GM12878 (cell line): ENCODE data around the gene TOB1. TPM values are rescaled to one million over a fixed set of nuclear protein-coding genes. Genes with fewer than 3 reads are reported as not detected.

Experiments used
- ATAC-seq: fragments of 200-7000 bp; cut with Tn5 transposase; 3 replicates; pipeline ENCODE4 v1.9.1; 2020; ENCODE audit warnings: mild to moderate bottlenecking, moderate library complexity
- BruUV-seq: library from RNA; stranded (reverse); fragments of 400-500 nt; replicated peaks from 2 replicates; lab custom pipeline; 2021; lab: Mats Ljungman, UMichigan
- CTCF ChIA-PET: fragments of 300-600 bp; sonication (Branson Sonifier 250); formaldehyde crosslinking; extraction: SDS; loops from one replicate; lab custom pipeline; 2021; ENCODE audit warnings: inconsistent platforms; lab: Yijun Ruan, JAX
- POLR2A ChIA-PET: fragments of 350-600 bp; formaldehyde crosslinking; extraction: SDS; loops from one replicate; lab custom pipeline; 2021; ENCODE audit warnings: inconsistent platforms; lab: Charles Lee
- RAD21 ChIA-PET: fragments of 300-600 bp; sonication (Branson Sonifier 250); formaldehyde crosslinking; loops from one replicate; lab custom pipeline; 2023; ENCODE audit warnings: antibody characterized with exemption; ENCODE audit not compliant: unreplicated experiment; lab: Charles Lee
- SMC1A ChIA-PET: fragments of 300-600 bp; sonication (Branson Sonifier 250); formaldehyde crosslinking; loops from one replicate; lab custom pipeline; 2023; ENCODE audit not compliant: unreplicated experiment, uncharacterized antibody; lab: Charles Lee
- DNase-seq: peaks from one replicate; pipeline ENCODE4 v3.0.0-alpha.2; 2011; ENCODE audit warnings: low read depth, low spot score
- FAIRE-seq: peaks from 3 replicates; lab custom pipeline; 2011; peaks lifted over from hg19 to GRCh38; lab: Jason Lieb, UNC
- H2AFZ ChIP-seq: 2 replicates; pipeline ENCODE4 v1.6.0; 2011; ENCODE audit warnings: low read depth, low read length, control low read depth; ENCODE audit not compliant: control insufficient read depth
- H3K27ac ChIP-seq: 2 replicates; pipeline ENCODE4 v1.5.1; 2011; ENCODE audit warnings: control low read depth; ENCODE audit not compliant: control insufficient read depth, insufficient read depth
- H3K27me3 ChIP-seq, 2 experiments: replicated peaks in 1 of 2; 2 replicates each; pipeline versions ENCODE4 v1.6.0 to v1.6.1; 2011; ENCODE audit warnings: low read length in 1 of 2; ENCODE audit not compliant: control insufficient read depth in 2 of 2, insufficient read depth in 2 of 2
- H3K36me3 ChIP-seq, 2 experiments: 2 replicates each; pipeline ENCODE4 v1.5.1; 2011; ENCODE audit warnings: low read length in 1 of 2; ENCODE audit not compliant: control insufficient read depth in 2 of 2, insufficient read depth in 2 of 2
- H3K4me1 ChIP-seq: 2 replicates; pipeline ENCODE4 v1.6.1; 2011; ENCODE audit warnings: mild to moderate bottlenecking, low read length, moderate library complexity, mixed read lengths; ENCODE audit not compliant: control insufficient read depth, insufficient read depth
- H3K4me2 ChIP-seq: 2 replicates; pipeline ENCODE4 v1.6.0; 2011; ENCODE audit warnings: control low read depth; ENCODE audit not compliant: control insufficient read depth, insufficient read depth
- H3K4me3 ChIP-seq: fragments of 200-600 bp; sonication (generic); 2 replicates; pipeline ENCODE4 v1.5.1; 2016
- H3K79me2 ChIP-seq: 2 replicates; pipeline ENCODE4 v1.6.0; 2011; ENCODE audit warnings: low read length; ENCODE audit not compliant: control insufficient read depth, insufficient read depth
- H3K9ac ChIP-seq: 2 replicates; pipeline ENCODE4 v1.8.0; 2011; ENCODE audit warnings: low read length, control low read depth, mixed read lengths; ENCODE audit not compliant: control insufficient read depth, insufficient read depth
- H3K9me3 ChIP-seq: replicated peaks from 3 replicates; pipeline ENCODE4 v1.5.1; 2011; ENCODE audit warnings: mild to moderate bottlenecking, low read length; ENCODE audit not compliant: control insufficient read depth, insufficient read depth
- H4K20me1 ChIP-seq: 2 replicates; pipeline ENCODE4 v1.6.0; 2011; ENCODE audit not compliant: control insufficient read depth, insufficient read depth
- CBX3 ChIP-seq: fragments of 200-600 bp; sonication (generic); IDR thresholded peaks from 2 replicates; pipeline ENCODE4 v1.6.1; 2016; ENCODE audit warnings: low read depth, borderline replicate concordance
- EZH2 ChIP-seq: IDR thresholded peaks from 2 replicates; pipeline ENCODE4 v1.6.1; 2012; ENCODE audit warnings: low read depth, mild to moderate bottlenecking, control low read depth, inconsistent platforms, low read length, borderline replicate concordance; ENCODE audit not compliant: control insufficient read depth
- JUND ChIP-seq: IDR thresholded peaks from 2 replicates; pipeline ENCODE4 v1.6.1; 2012; ENCODE audit warnings: low read depth, mild to moderate bottlenecking, low read length, improper control_type of control experiment, moderate library complexity
- RAD21 ChIP-seq: IDR thresholded peaks from 2 replicates; pipeline ENCODE4 v1.6.1; 2011; ENCODE audit warnings: mild to moderate bottlenecking, low read depth, low read length, moderate library complexity; ENCODE audit not compliant: insufficient read depth
- SIN3A ChIP-seq: IDR thresholded peaks from 2 replicates; pipeline ENCODE4 v1.6.1; 2012; ENCODE audit warnings: low read depth, low read length, improper control_type of control experiment
- SPI1 ChIP-seq: IDR thresholded peaks from 2 replicates; pipeline ENCODE4 v1.6.1; 2011; ENCODE audit warnings: low read depth, mild to moderate bottlenecking, low read length, moderate library complexity, borderline replicate concordance; ENCODE audit not compliant: insufficient read depth
- SUPT20H ChIP-seq: IDR thresholded peaks from 2 replicates; pipeline ENCODE4 v1.6.1; 2011; ENCODE audit warnings: low read depth, mild to moderate bottlenecking, low read length, moderate library complexity, borderline replicate concordance; ENCODE audit not compliant: control insufficient read depth
- ZNF217 ChIP-seq: fragments of 450-650 bp; IDR thresholded peaks from 2 replicates; pipeline ENCODE4 v1.6.1; 2017; ENCODE audit warnings: antibody characterized with exemption, mild to moderate bottlenecking
- WGBS: methylation state at CpG from one replicate; pipeline ENCODE4 v1.1.6; 2016; ENCODE audit warnings: low lambda C conversion rate; ENCODE audit not compliant: insufficient replicate concordance, insufficient coverage; ENCODE audit errors: missing lambda C conversion rate; 5-methylcytosine and 5-hydroxymethylcytosine counted together
- in situ Hi-C: fragments of 300-500 bp; cut with MboI; formaldehyde crosslinking; loops from 9 replicates; pipeline ENCODE4 v1.14.3; 2018; ENCODE audit warnings: mixed read lengths
- intact Hi-C: fragments of 100-400 bp; cut with micrococcal nuclease; formaldehyde crosslinking; loops from one replicate; pipeline ENCODE4 v1.14.2; 2022; ENCODE audit not compliant: unreplicated experiment
- polyA plus RNA-seq, 11 experiments: library from polyadenylated mRNA; depleted of rRNA in 4 of 11; unstranded in 6 of 11; stranded (reverse) in 5 of 11; fragments of >200 nt; fragmentation: Nextera tagmentation in 4 of 11; fragmentation: Illumina TruSeq in 1 of 11; extraction: Ambion mirVana in 4 of 11; extraction: Trizol in 1 of 11; gene quantifications; 1 replicate in 1 of 11; 2 replicates in 10 of 11; pipeline versions ENCODE4 v1.2.1 to v1.2.3, GENCODE V29; 2011 to 2016; ENCODE audit warnings: inconsistent platforms in 2 of 11, missing spikeins in 2 of 11, low read depth in 1 of 11
- total RNA-seq, 4 experiments: library from RNA; depleted of rRNA in 3 of 4; stranded (reverse); fragments of >200 nt in 3 of 4; fragmentation: Illumina TruSeq in 1 of 4; extraction: Trizol in 1 of 4; gene quantifications; 2 replicates each; pipeline versions ENCODE4 v1.2.1 to v1.2.3, GENCODE V29; 2013 to 2021
- TF ChIP-seq, protein P1 (sequence below): fragments of 450-650 bp; IDR thresholded peaks from 2 replicates; pipeline ENCODE4 v1.6.1; 2018; ENCODE audit warnings: borderline replicate concordance, mild to moderate bottlenecking; ENCODE audit not compliant: partially characterized antibody
- TF ChIP-seq, protein P2 (sequence below): fragments of 450-650 bp; IDR thresholded peaks from 2 replicates; pipeline ENCODE4 v1.6.1; 2018; ENCODE audit warnings: mild to moderate bottlenecking, low read depth, moderate library complexity; ENCODE audit not compliant: partially characterized antibody

Gene TOB1
- total and polyA plus RNA-seq, 10 of the 15 experiments (the other 5 are each of a cell fraction or from before 2014, with no cell fraction given) = 5.0 to 32.4 (median 13.7) TPM

DNA sequence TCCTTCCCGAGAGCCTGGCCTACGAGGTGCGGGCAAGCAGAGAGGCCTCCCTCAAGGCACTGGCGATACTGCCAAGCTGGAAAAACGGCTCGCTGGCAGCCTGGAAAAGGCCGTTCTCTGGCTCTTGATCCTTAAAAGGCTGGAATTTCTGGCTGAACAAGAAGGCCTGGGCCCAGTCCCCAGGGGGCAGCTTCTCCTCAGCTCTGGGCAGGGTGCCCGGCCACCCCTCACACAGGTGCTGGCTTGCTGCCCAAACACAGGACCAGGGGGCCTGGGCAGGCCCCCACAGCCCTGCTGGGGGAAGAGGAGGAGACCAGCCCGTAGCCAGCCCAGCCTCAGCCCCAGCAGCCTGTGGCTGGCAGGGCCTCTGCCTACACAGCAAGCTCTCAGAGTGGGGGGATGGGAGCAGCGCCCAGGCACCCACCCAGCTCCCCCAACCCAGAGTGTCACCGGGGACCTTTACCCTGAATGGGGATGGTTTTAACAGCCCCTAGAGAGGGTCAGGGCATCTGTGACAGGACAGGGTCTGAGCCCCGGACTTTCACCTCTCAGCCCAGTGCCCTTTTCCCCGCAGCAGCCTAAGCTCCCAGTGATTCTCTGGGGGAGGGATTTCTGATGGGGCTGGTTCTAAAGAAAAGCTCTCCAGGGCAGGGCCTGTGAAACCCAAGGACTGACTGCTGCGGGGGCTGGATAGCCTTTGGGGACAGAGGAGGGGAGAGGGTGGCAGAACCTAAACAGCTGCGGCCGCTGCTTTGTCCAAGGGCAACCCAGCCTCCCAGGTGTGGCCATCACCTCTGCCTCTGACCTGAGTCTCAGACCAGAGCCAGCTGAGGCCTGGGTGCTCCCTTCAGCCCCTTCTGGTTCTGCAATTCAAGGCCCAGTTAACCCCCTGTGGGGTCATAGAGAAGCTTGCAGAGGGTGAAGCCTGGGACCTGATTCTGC lies 38.6 kb upstream of the TOB1 start:
- H3K4me2 ChIP-seq = no peak overlapping the region
- no peaks in the 10 kb centered on the region for H3K36me3 ChIP-seq
- FAIRE-seq (no peak), DNase-seq (no peak), ATAC-seq (peak; percentile 46)
- H3K27ac ChIP-seq = no peak overlapping the region
- 48% methylated on average over 16 of the region's 16 CpGs for WGBS
- no peak overlapping the region for H3K4me3 ChIP-seq
- peaks cover 13% of the 10 kb centered on the region for H3K4me1 ChIP-seq
- no peaks in the 10 kb centered on the region; a peak in 1 of 4 replicates for H3K27me3 ChIP-seq
- no peaks in the 10 kb centered on the region for H3K9me3 ChIP-seq
- no peak overlapping the region for H3K9ac ChIP-seq
- intact Hi-C loops = no loop called here
- SMC1A ChIA-PET = no interaction called here
- H4K20me1 ChIP-seq = no peaks in the 10 kb centered on the region
- TF ChIP-seq RAD21 (no peak), SPI1 (no peak), ZNF217 (no peak), SIN3A (no peak), CBX3 (no peak), EZH2 (no peak), JUND (no peak), SUPT20H (no peak)
- TF ChIP-seq, protein P1, sequence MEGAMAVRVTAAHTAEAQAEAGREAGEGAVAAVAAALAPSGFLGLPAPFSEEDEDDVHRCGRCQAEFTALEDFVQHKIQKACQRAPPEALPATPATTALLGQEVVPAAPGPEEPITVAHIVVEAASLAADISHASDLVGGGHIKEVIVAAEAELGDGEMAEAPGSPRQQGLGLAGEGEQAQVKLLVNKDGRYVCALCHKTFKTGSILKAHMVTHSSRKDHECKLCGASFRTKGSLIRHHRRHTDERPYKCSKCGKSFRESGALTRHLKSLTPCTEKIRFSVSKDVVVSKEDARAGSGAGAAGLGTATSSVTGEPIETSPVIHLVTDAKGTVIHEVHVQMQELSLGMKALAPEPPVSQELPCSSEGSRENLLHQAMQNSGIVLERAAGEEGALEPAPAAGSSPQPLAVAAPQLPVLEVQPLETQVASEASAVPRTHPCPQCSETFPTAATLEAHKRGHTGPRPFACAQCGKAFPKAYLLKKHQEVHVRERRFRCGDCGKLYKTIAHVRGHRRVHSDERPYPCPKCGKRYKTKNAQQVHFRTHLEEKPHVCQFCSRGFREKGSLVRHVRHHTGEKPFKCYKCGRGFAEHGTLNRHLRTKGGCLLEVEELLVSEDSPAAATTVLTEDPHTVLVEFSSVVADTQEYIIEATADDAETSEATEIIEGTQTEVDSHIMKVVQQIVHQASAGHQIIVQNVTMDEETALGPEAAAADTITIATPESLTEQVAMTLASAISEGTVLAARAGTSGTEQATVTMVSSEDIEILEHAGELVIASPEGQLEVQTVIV = no peak
- TF ChIP-seq, protein P2, sequence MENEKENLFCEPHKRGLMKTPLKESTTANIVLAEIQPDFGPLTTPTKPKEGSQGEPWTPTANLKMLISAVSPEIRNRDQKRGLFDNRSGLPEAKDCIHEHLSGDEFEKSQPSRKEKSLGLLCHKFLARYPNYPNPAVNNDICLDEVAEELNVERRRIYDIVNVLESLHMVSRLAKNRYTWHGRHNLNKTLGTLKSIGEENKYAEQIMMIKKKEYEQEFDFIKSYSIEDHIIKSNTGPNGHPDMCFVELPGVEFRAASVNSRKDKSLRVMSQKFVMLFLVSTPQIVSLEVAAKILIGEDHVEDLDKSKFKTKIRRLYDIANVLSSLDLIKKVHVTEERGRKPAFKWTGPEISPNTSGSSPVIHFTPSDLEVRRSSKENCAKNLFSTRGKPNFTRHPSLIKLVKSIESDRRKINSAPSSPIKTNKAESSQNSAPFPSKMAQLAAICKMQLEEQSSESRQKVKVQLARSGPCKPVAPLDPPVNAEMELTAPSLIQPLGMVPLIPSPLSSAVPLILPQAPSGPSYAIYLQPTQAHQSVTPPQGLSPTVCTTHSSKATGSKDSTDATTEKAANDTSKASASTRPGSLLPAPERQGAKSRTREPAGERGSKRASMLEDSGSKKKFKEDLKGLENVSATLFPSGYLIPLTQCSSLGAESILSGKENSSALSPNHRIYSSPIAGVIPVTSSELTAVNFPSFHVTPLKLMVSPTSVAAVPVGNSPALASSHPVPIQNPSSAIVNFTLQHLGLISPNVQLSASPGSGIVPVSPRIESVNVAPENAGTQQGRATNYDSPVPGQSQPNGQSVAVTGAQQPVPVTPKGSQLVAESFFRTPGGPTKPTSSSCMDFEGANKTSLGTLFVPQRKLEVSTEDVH = no peak
- CTCF ChIA-PET = interaction anchor here (0.5 to 1.7 kb wide), 4 partner anchors 33 to 254 kb away, joined by 3 to 6 read pairs (median 4); no protein-coding TSS in a partner anchor
- H3K79me2 ChIP-seq = no peaks in the 10 kb centered on the region
- H2AFZ ChIP-seq = peak overlapping the region; percentile 68
- in situ Hi-C loops = no loop called here
- no TSS peak for BruUV-seq
- POLR2A ChIA-PET = interaction anchor here (1.3 to 1.4 kb wide), 2 partner anchors 33 to 39 kb away, joined by 3 to 7 read pairs; partner anchors contain the start of gene TOB1
- RAD21 ChIA-PET = interaction anchor here (1.0 to 1.3 kb wide), 2 partner anchors 38 to 45 kb away, joined by 3 read pairs; partner anchors contain the start of gene TOB1
